KMS-11 (cell line): ENCODE measurements around the gene MPPE1.
"Not testable (repeated sequence)": the region's sequence is repeated elsewhere in the genome, so short reads cannot be mapped to it uniquely, and the experiment has no call there.

Experiments
- H2AFZ ChIP-seq: fragments of 200-600 bp; sonication (generic); 2 replicates; pipeline ENCODE4 v1.6.1; 2016; ENCODE audit warnings: antibody characterized with exemption, mixed run types, low read depth
- H3K27ac ChIP-seq: fragments of 200-600 bp; sonication (generic); 2 replicates; pipeline ENCODE4 v1.6.1; 2016; ENCODE audit warnings: mild to moderate bottlenecking, mixed run types
- H3K27me3 ChIP-seq: fragments of 200-600 bp; sonication (generic); 2 replicates; pipeline ENCODE4 v1.6.1; 2017; ENCODE audit warnings: mild to moderate bottlenecking, low read depth, mixed run types, moderate library complexity; ENCODE audit not compliant: insufficient read depth
- H3K36me3 ChIP-seq: fragments of 200-600 bp; sonication (generic); 2 replicates; pipeline ENCODE4 v1.6.1; 2017; ENCODE audit warnings: mild to moderate bottlenecking, mixed run types; ENCODE audit not compliant: insufficient read depth
- H3K4me1 ChIP-seq: fragments of 200-600 bp; sonication (generic); 2 replicates; pipeline ENCODE4 v1.6.1; 2016; ENCODE audit warnings: mild to moderate bottlenecking, low read depth, mixed run types; ENCODE audit not compliant: poor library complexity, severe bottlenecking
- H3K4me2 ChIP-seq: fragments of 200-600 bp; sonication (generic); 2 replicates; pipeline ENCODE4 v1.7.0; 2016; ENCODE audit warnings: mild to moderate bottlenecking, mixed run types
- H3K4me3 ChIP-seq: fragments of 200-600 bp; sonication (generic); IDR thresholded peaks from 2 replicates; pipeline ENCODE4 v1.6.1; 2017; ENCODE audit warnings: low read depth, low read length, mixed read lengths; ENCODE audit not compliant: insufficient read depth
- H3K79me2 ChIP-seq: fragments of 200-600 bp; sonication (generic); 2 replicates; pipeline ENCODE4 v1.6.1; 2016; ENCODE audit warnings: low read depth, mixed run types; ENCODE audit not compliant: insufficient read depth
- H3K9ac ChIP-seq: fragments of 200-600 bp; sonication (generic); 2 replicates; pipeline ENCODE4 v1.6.1; 2016; ENCODE audit warnings: mild to moderate bottlenecking, mixed run types
- H4K20me1 ChIP-seq: fragments of 200-600 bp; sonication (generic); 2 replicates; pipeline ENCODE4 v1.6.1; 2016; ENCODE audit warnings: mild to moderate bottlenecking, mixed run types; ENCODE audit not compliant: insufficient read depth
- CTCF ChIP-seq: fragments of 200-600 bp; sonication (generic); conservative IDR thresholded peaks from 2 replicates; pipeline ENCODE4 v1.6.1; 2017; ENCODE audit warnings: low read depth, mild to moderate bottlenecking, antibody characterized with exemption, low read length, moderate library complexity, mixed read lengths

MPPE1 gene

GRCh38 chr18:11897781-11898180 lies 10.3 kb downstream of the MPPE1 start:
- no peak for TF ChIP-seq CTCF

GRCh38 chr18:11892438-11892837 lies 15.7 kb downstream of the MPPE1 start:
- not testable (repeated sequence) for H3K4me3 ChIP-seq, H3K9ac ChIP-seq, H3K79me2 ChIP-seq, H3K27me3 ChIP-seq, H2AFZ ChIP-seq, H3K4me2 ChIP-seq, H4K20me1 ChIP-seq, H3K36me3 ChIP-seq, H3K4me1 ChIP-seq, H3K27ac ChIP-seq

More at GRCh38 chr18:11897781-11898180, 10.3 kb downstream of the MPPE1 start:
- Histone ChIP-seq H3K4me3 (no peak overlapping the region), H3K79me2 (no peaks in the 10 kb centered on the region), H4K20me1 (no peaks in the 10 kb centered on the region), H3K4me2 (no peak overlapping the region), H3K27ac (no peak overlapping the region), H3K4me1 (no peaks in the 10 kb centered on the region), H2AFZ (no peak overlapping the region), H3K27me3 (no peaks in the 10 kb centered on the region), H3K9ac (no peak overlapping the region), H3K36me3 (no peaks in the 10 kb centered on the region)

- Histone ChIP-seq H3K9ac (no peak overlapping the region), H3K27me3 (no peaks in the 10 kb centered on the region), H3K4me1 (no peaks in the 10 kb centered on the region), H3K27ac (no peak overlapping the region), H3K4me3 (no peak overlapping the region), H3K36me3 (no peaks in the 10 kb centered on the region), H3K79me2 (no peaks in the 10 kb centered on the region), H2AFZ (no peak overlapping the region), H4K20me1 (no peaks in the 10 kb centered on the region), H3K4me2 (no peak overlapping the region)
- no peak for TF ChIP-seq CTCF
Observed at GRCh38 chr18:11891737-11892136, 16.4 kb downstream of the MPPE1 start.

GRCh38 chr18:11889284-11889683 lies 18.8 kb downstream of the MPPE1 start:
- Histone ChIP-seq H3K36me3 (no peaks in the 10 kb centered on the region), H3K27me3 (no peaks in the 10 kb centered on the region), H4K20me1 (no peaks in the 10 kb centered on the region), H3K4me2 (no peak overlapping the region), H3K27ac (no peak overlapping the region), H3K4me1 (no peaks in the 10 kb centered on the region), H3K79me2 (no peaks in the 10 kb centered on the region), H3K4me3 (no peak overlapping the region), H3K9ac (no peak overlapping the region), H2AFZ (no peak overlapping the region)
- TF ChIP-seq CTCF = no peak

- no peak for TF ChIP-seq CTCF
- no peaks in the 10 kb centered on the region for H3K36me3 ChIP-seq
- no peak overlapping the region for H2AFZ ChIP-seq
- H3K9ac ChIP-seq = no peak overlapping the region
- H3K4me2 ChIP-seq = no peak overlapping the region
- no peaks in the 10 kb centered on the region for H3K79me2 ChIP-seq
- H3K4me3 ChIP-seq = no peak overlapping the region
- H4K20me1 ChIP-seq = no peaks in the 10 kb centered on the region
- no peaks in the 10 kb centered on the region for H3K4me1 ChIP-seq
- H3K27me3 ChIP-seq = no peaks in the 10 kb centered on the region
- no peak overlapping the region for H3K27ac ChIP-seq
Observed at GRCh38 chr18:11888726-11889125, 19.4 kb downstream of the MPPE1 start.
